Lower leg skin (tissue), 4 donors: Measurements from ENCODE around the gene PXDN. TPM values are rescaled to one million over a fixed set of nuclear protein-coding genes. Genes with fewer than 3 reads are reported as not detected.
"Not testable (repeated sequence)": the region's sequence is repeated elsewhere in the genome, so short reads cannot be mapped to it uniquely, and the experiment has no call there.

ENCODE experiments used
- DNase-seq, 2 donors: peaks; one replicate each; pipeline ENCODE4 v3.0.0-alpha.2; 2019; ENCODE audit warnings: low spot score in 2 of 2
- H3K4me3 ChIP-seq: fragments of 200-600 bp; sonication (generic); 2 replicates; pipeline ENCODE4 v1.5.1; 2017; ENCODE audit warnings: mild to moderate bottlenecking, low read depth; ENCODE audit not compliant: poor library complexity, severe bottlenecking
- CTCF ChIP-seq, 3 donors: fragments of 450-650 bp; IDR thresholded peaks; one replicate each; pipeline ENCODE4 v1.5.1; 2016; ENCODE audit warnings: antibody characterized with exemption in 3 of 3, mild to moderate bottlenecking in 3 of 3, moderate library complexity in 2 of 3
- POLR2A ChIP-seq, 2 donors: fragments of 450-650 bp; IDR thresholded peaks; one replicate each; pipeline ENCODE4 v1.6.1; 2016 to 2017; ENCODE audit warnings: antibody characterized with exemption in 2 of 2, mild to moderate bottlenecking in 1 of 2, moderate library complexity in 1 of 2
- WGBS, 2 donors: methylation state at CpG; one replicate each; pipeline ENCODE4 v1.1.5; 2018; 5-methylcytosine and 5-hydroxymethylcytosine counted together
- intact Hi-C: fragments of 100-400 bp; cut with DNase I; formaldehyde crosslinking; loops from one replicate; pipeline ENCODE4 v1.15.0; 2023; ENCODE audit warnings: low total_unique reads
- total RNA-seq, 4 donors: library from RNA; depleted of rRNA; stranded (reverse); fragments of >200 nt; gene quantifications; one replicate each; pipeline ENCODE4 v1.1.0, GENCODE V29; 2016

Gene PXDN
- total RNA-seq, 4 donors from 2014 or later = 4.7 to 13.7 (median 7.0) TPM

DNA sequence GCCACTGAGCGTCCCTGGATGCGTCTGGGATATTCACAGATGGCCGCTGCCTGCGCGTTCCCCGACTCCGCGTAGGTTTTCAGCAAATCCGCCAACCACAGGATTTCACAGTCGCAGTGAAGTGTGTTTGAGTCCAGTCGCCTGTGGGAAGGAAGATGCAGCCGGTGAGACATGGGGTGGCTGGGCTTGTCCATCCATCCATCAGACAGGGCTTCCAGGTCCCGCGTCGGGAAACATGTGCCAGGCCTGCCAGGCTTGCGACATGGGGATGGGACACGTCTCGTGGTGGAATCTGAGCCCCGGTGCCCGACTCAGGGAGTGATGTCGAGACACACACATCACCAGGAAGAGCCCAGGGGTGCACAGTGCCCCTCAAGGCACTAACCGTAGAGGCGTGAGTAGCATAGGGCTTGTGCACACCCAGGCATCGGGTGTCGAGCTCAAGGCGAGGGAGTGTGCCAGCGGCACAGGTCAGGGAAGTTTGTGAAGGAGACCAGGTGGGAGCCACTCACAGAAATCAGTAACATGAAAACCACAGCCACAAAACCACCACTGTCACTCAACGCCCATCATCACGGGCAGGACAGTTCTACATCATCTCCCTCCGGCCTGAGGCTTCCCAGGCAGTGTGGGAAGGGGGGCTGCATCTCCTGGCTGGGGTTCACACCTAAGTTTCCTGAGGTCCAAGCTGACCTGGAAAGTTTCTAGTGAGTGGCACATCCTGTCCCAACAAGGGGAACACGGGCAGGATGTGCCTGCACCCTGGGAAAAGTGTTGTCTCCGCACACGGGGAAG lies 63.9 kb downstream of the PXDN start:
- no peak overlapping the region for H3K4me3 ChIP-seq
- DNase-seq = peak in 1 of 2 donors; percentile 82
- WGBS, 2 donors = 88 to 91% methylated on average over 33 of the region's 33 CpGs
- TF ChIP-seq POLR2A (IDR thresholded peaks at IDR 0.05) = no peak
- TF ChIP-seq CTCF (IDR thresholded peaks at IDR 0.05) = no peak
- intact Hi-C loops = no loop called here

DNA sequence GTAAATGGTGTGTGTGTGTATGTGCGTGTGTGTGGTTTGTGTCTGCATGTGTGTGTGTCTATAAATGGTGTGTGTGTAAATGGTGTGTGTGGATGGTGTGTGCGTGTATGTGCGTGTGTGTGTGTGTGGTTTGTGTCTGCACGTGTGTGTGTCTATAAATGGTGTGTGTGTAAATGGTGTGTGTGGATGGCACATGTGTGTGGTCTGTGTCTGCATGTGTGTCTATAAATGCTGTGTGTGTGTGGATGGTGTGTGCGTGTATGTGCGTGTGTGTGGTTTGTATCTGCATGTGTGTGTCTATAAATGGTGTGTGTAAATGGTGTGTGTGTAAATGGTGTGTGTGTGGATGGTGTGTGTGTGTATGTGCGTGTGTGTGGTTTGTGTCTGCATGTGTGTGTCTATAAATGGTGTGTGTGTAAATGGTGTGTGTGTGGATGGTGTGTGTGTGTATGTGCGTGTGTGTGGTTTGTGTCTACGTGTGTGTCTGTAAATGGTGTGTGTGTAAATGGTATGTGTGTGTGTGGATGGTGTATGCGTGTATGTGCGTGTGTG lies 64.8 kb downstream of the PXDN start:
- intact Hi-C loops, H3K4me3 ChIP-seq, DNase-seq: not testable (repeated sequence)
- WGBS, 2 donors = 81 to 83% methylated on average over 11 of the region's 11 CpGs

- H3K4me3 ChIP-seq, intact Hi-C loops, DNase-seq: not testable (repeated sequence)
- WGBS, 2 donors = 88 to 92% methylated on average over 7 of the region's 7 CpGs
These were observed 65.2 kb downstream of the PXDN start for GRCh38 chr2:1679065-1679464.

GRCh38 chr2:1678609-1679008 lies 65.7 kb downstream of the PXDN start:
- TF ChIP-seq POLR2A (IDR thresholded peaks at IDR 0.05) (no peak), CTCF (IDR thresholded peaks at IDR 0.05) (no peak)
- WGBS, 2 donors = 82 to 86% methylated on average over 14 of the region's 14 CpGs
- no peak overlapping the region for H3K4me3 ChIP-seq
- peak in 1 of 2 donors; percentile 75 for DNase-seq
- intact Hi-C loops = no loop called here

DNA sequence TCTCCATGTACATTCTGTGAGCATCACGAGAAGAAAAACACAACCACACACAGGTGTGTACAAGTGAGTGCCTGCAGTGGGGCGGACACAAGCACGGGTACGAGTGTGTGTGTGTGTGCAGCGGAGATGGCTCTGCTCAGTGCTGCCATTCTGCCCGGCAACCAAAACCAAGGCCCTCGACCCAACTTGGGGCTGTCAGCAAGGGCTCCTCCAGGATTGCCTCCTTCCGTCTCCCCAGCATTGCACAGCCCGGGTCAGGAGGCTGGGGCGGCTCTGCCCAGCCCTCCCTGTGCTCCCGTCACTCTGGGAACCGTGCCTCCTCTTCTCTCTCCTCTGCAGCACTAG lies 66.5 kb downstream of the PXDN start:
- no peak for DNase-seq
- intact Hi-C loops = no loop called here
- WGBS, 2 donors = 92 to 93% methylated on average over 12 of the region's 12 CpGs
- H3K4me3 ChIP-seq = no peak overlapping the region
- no peak for TF ChIP-seq CTCF (IDR thresholded peaks at IDR 0.05)
- no peak for TF ChIP-seq POLR2A (IDR thresholded peaks at IDR 0.05)

GRCh38 chr2:1676913-1677820 lies 67.1 kb downstream of the PXDN start:
- DNase-seq = peak in 1 of 2 donors; percentile 75
- 89% methylated on average over 33 of the region's 33 CpGs for WGBS, 2 donors
- TF ChIP-seq CTCF (IDR thresholded peaks at IDR 0.05) (no peak), POLR2A (IDR thresholded peaks at IDR 0.05) (no peak)
- intact Hi-C loops = no loop called here
- no peak overlapping the region for H3K4me3 ChIP-seq
